ENCODE results near the gene RCOR1.

RCOR1 gene

GRCh38 chr14:102591944-102592762 lies at the start of gene RCOR1:
TSS of gene RCOR1 (plus strand) at chr14:102592649. CDS start at chr14:102592887, 238 bp downstream.
- no peaks in the 10 kb centered on the region for H3K27me3 ChIP-seq
- H3K9me3 ChIP-seq: no peaks in the 10 kb centered on the region
- peaks cover 25 to 36% of the 10 kb centered on the region in 2 experiments for H3K4me1 ChIP-seq (ENCODE audit: control insufficient read depth in 1 of 2, insufficient read depth in 1 of 2, low read depth in 1 of 2, low read length in 1 of 2)
- peak within 1 kb of the TSS; percentile 99 for H3K27ac ChIP-seq
- H3K36me3 ChIP-seq: peaks cover 5% of the 10 kb centered on the region
- TF ChIP-seq CTCF (IDR thresholded peaks at IDR 0.05): peak; percentile 31
- peak within 1 kb of the TSS; percentile 89 to 99 for H3K4me3 ChIP-seq (ENCODE audit: low read depth in 1 of 2, low read length in 1 of 2)

GRCh38 chr14:102544046-102544746 lies 48.3 kb upstream of the RCOR1 start:
- peaks cover 11 to 14% of the 10 kb centered on the region in 2 experiments for H3K4me1 ChIP-seq (ENCODE audit: control insufficient read depth in 1 of 2, insufficient read depth in 1 of 2, low read depth in 1 of 2, low read length in 1 of 2)
- peaks cover 69% of the 10 kb centered on the region for H3K27me3 ChIP-seq
- peak overlapping the region; percentile 35 to 56 for H3K4me3 ChIP-seq (ENCODE audit: low read depth in 1 of 2, low read length in 1 of 2)
- no peaks in the 10 kb centered on the region for H3K9me3 ChIP-seq
- no peak for TF ChIP-seq CTCF (IDR thresholded peaks at IDR 0.05)
- no peaks in the 10 kb centered on the region for H3K36me3 ChIP-seq
- no peak overlapping the region for H3K27ac ChIP-seq

GRCh38 chr14:102544747-102545460 lies 47.5 kb upstream of the RCOR1 start:
- Histone ChIP-seq H3K36me3 (no peaks in the 10 kb centered on the region), H3K4me1 (ENCODE audit: control insufficient read depth in 1 of 2, insufficient read depth in 1 of 2, low read depth in 1 of 2, low read length in 1 of 2) (peaks cover 11 to 14% of the 10 kb centered on the region in 2 experiments), H3K27ac (no peak overlapping the region), H3K27me3 (peaks cover 70% of the 10 kb centered on the region), H3K9me3 (no peaks in the 10 kb centered on the region), H3K4me3 (ENCODE audit: low read depth in 1 of 2, low read length in 1 of 2) (peak overlapping the region; percentile 35 to 56)
- TF ChIP-seq CTCF (IDR thresholded peaks at IDR 0.05): no peak

- H3K4me3 ChIP-seq (ENCODE audit: low read depth in 1 of 2, low read length in 1 of 2): peak overlapping the region in 1 of 2 experiments; percentile 35
- H3K27me3 ChIP-seq: peaks cover 70% of the 10 kb centered on the region
Observed at GRCh38 chr14:102545461-102546265, 46.8 kb upstream of the RCOR1 start.

More at GRCh38 chr14:102545461-102546265, 46.8 kb upstream of the RCOR1 start:
- H3K4me1 ChIP-seq (ENCODE audit: control insufficient read depth in 1 of 2, insufficient read depth in 1 of 2, low read depth in 1 of 2, low read length in 1 of 2): peaks cover 11 to 14% of the 10 kb centered on the region in 2 experiments
- no peak overlapping the region for H3K27ac ChIP-seq
- H3K36me3 ChIP-seq: no peaks in the 10 kb centered on the region
- no peak for TF ChIP-seq CTCF (IDR thresholded peaks at IDR 0.05)
- H3K9me3 ChIP-seq: no peaks in the 10 kb centered on the region

All from neutrophil (primary cell).